HL-60 (cell line): ENCODE data around the gene CYP27A1.
A peak's percentile ranks its signal among the peaks of the same experiment; 100 is the strongest.

Experiments used
- DNase-seq, 2 experiments: peaks; one replicate each; pipeline ENCODE4 v3.0.0-alpha.2; 2010 to 2020; ENCODE audit warnings: low read depth in 1 of 2, low spot score in 1 of 2
- H3K27ac ChIP-seq: fragments of 250-450 bp; sonication (Bioruptor Pico); replicated peaks from 2 replicates; pipeline ENCODE4 v1.5.1; 2020; ENCODE audit warnings: mild to moderate bottlenecking, moderate library complexity
- H3K27me3 ChIP-seq: fragments of 250-450 bp; sonication (Bioruptor Pico); 2 replicates; pipeline ENCODE4 v1.5.1; 2021; ENCODE audit warnings: mild to moderate bottlenecking, moderate library complexity; ENCODE audit not compliant: insufficient read depth, poor library complexity, severe bottlenecking
- H3K4me3 ChIP-seq: replicated peaks from 2 replicates; pipeline ENCODE4 v1.5.1; 2011; ENCODE audit warnings: mild to moderate bottlenecking, control low read depth, low read length; ENCODE audit not compliant: insufficient read depth
- GABPA ChIP-seq: IDR thresholded peaks from 2 replicates; pipeline ENCODE4 v1.6.1; 2012; ENCODE audit warnings: low read depth
- POLR2AphosphoS5 ChIP-seq: IDR thresholded peaks from 2 replicates; pipeline ENCODE4 v1.6.1; 2012; ENCODE audit warnings: low read depth
- REST ChIP-seq: IDR thresholded peaks from 2 replicates; pipeline ENCODE4 v1.6.1; 2012; ENCODE audit warnings: low read depth; ENCODE audit not compliant: insufficient replicate concordance
- SPI1 ChIP-seq: IDR thresholded peaks from 2 replicates; pipeline ENCODE4 v1.6.1; 2012; ENCODE audit warnings: low read depth, mild to moderate bottlenecking, borderline replicate concordance
- TF ChIP-seq, protein P1 (sequence below): IDR thresholded peaks from one replicate; pipeline ENCODE4 v1.5.1; 2011; ENCODE audit warnings: low read length, control low read depth, inconsistent platforms; ENCODE audit not compliant: insufficient read depth

CYP27A1 gene

GRCh38 chr2:218811382-218811781 lies 29.4 kb downstream of the CYP27A1 start:
- H3K4me3 ChIP-seq: no peak overlapping the region
- 0 out of 2 replicates have a peak overlapping the region, but pooled peaks have one; percentile 12 for H3K27ac ChIP-seq
- DNase-seq: peak; percentile 69 to 72
- TF ChIP-seq REST (no peak), SPI1 (peak; percentile 10; the same call in 1 of the 2 replicates), POLR2AphosphoS5 (peak; percentile 44; the same call in 1 of the 2 replicates)
- no peaks in the 10 kb centered on the region for H3K27me3 ChIP-seq

- Histone ChIP-seq H3K27me3 (no peaks in the 10 kb centered on the region), H3K27ac (no peak overlapping the region), H3K4me3 (no peak overlapping the region)
- DNase-seq: no peak
- TF ChIP-seq SPI1 (no peak), REST (no peak), GABPA (no peak)
- TF ChIP-seq, protein P1, sequence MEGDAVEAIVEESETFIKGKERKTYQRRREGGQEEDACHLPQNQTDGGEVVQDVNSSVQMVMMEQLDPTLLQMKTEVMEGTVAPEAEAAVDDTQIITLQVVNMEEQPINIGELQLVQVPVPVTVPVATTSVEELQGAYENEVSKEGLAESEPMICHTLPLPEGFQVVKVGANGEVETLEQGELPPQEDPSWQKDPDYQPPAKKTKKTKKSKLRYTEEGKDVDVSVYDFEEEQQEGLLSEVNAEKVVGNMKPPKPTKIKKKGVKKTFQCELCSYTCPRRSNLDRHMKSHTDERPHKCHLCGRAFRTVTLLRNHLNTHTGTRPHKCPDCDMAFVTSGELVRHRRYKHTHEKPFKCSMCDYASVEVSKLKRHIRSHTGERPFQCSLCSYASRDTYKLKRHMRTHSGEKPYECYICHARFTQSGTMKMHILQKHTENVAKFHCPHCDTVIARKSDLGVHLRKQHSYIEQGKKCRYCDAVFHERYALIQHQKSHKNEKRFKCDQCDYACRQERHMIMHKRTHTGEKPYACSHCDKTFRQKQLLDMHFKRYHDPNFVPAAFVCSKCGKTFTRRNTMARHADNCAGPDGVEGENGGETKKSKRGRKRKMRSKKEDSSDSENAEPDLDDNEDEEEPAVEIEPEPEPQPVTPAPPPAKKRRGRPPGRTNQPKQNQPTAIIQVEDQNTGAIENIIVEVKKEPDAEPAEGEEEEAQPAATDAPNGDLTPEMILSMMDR: no peak
Observed at GRCh38 chr2:218812096-218812815, 30.3 kb downstream of the CYP27A1 start.

DNA sequence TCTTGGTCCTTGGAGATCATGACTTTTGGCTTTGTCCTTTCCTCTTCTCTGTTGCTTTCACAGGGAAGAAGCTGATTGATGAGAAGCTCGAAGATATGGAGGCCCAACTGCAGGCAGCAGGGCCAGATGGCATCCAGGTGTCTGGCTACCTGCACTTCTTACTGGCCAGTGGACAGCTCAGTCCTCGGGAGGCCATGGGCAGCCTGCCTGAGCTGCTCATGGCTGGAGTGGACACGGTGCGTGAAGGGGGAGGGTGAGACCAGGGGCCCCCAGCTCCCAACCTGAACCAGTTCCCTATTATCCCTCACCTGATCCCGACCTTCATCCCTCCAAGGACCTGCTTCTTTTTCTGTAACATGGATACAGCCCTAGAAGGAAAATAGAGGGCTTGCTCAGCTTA lies 30.9 kb downstream of the CYP27A1 start:
- DNase-seq: no peak
- TF ChIP-seq GABPA (no peak), POLR2AphosphoS5 (no peak), REST (no peak), SPI1 (no peak)
- TF ChIP-seq, protein P1: no peak
- no peak overlapping the region for H3K4me3 ChIP-seq
- H3K27me3 ChIP-seq: no peaks in the 10 kb centered on the region
- no peak overlapping the region for H3K27ac ChIP-seq
